GM21390 (cell line): ENCODE results near the gene ARHGAP4.

ENCODE experiments used
- ATAC-seq: cut with Tn5 transposase; IDR thresholded peaks from one replicate; pipeline ENCODE4 v1.9.1; 2021; ENCODE audit not compliant: unreplicated experiment

ARHGAP4 gene

DNA sequence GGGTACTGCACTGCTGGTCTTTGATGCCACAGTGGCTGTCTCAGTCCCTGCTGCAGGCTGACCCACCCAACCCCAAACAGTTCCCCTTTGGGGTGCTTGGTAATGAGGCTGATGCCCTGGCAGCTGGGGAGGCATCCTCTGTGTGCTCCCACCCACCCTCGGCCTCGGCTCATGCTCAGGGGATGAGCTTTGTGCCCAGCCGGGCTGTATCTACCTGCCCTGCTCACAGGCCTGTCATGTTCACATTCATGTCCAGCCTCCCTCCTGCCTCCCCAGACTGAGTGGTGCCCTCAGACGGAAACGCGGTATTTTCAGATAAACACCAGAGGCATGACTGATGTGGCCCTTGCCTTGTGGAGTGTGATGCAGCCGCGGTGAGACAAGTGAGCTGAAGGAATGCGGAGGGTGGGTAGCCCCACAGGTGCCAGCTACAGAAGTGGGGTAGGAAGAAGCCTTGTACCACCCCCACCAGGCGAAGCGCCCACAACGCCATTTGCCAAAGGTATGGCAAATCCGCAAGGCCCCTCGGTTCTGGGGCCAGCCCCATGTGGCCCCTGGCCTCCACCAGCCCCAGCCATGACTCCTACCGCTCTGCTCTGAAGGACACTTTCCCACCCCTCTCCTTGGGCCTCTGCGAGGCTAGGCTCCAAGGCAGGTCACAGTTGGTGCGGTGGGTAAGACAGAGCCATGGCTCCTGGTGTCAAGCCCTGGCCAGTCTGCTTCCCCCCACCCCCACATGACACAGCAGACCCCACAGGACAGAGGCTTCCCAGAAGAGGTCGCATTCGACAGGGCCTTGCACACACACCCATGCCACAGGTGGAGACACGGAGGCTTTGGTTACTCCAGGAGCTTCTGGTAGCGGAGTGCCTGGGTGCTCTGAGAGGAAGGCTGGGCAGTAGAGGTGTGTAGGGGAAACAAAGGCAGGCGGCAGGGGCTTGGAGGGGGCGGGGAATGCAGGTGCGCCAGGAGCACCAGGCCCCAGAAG lies 20.2 kb upstream of the ARHGAP4 start:
- ATAC-seq: no peak

DNA sequence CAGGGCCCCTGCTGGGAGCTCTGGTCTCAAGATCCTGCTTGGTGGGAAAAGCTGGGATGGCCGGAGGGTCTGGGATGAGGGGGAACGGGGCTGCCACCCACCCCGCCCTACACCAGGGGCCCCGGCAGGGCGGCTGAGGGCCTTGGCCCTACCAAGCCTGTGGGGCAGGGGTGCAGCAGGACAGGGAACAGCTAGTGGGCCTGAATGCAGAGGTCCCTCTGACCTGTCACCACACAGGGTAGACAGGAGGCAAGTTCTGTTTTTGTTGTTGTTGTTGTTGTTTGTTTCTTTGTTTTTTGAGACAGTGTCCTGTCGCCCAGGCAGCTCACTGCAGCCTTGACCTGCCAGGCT lies 18.7 kb upstream of the ARHGAP4 start:
- no peak for ATAC-seq

DNA sequence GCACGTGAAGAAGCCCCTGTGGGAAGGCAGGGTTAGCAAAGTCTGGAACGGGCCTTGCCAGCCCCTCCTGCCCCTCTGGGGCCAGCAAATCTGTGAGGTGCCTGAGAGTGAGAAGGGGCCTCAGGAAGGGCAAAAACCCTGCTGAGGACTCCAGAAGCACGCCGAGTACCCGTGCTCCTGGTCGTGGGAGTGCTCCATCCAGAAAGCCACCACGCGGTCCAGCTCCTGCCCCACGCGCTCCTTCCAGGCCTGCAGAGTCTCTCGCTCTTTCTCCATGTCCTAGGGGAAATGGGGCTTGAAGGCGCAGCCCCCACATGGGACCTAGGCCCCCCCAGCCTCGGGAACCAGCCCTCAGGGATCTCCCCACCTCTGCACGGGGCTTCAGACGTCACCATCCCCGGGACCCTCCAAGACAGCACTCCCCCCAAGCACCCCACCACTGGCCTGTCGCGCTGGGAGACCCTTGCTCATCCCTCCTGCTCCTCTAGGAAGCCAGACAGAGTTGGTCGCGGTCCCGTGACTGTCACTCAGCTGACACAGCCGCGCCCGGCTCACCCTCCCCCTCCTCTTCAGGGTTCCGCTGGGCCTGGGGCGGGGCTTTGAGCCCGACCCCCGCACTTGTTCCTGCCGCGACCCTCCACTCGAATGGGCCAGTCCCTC lies 18.2 kb upstream of the ARHGAP4 start, which contains the start of gene RENBP:
TSS of gene RENBP (minus strand) at position 504 of the 660 bp plus-strand sequence. CDS start at position 471, 33 bp downstream.
- no peak for ATAC-seq

DNA sequence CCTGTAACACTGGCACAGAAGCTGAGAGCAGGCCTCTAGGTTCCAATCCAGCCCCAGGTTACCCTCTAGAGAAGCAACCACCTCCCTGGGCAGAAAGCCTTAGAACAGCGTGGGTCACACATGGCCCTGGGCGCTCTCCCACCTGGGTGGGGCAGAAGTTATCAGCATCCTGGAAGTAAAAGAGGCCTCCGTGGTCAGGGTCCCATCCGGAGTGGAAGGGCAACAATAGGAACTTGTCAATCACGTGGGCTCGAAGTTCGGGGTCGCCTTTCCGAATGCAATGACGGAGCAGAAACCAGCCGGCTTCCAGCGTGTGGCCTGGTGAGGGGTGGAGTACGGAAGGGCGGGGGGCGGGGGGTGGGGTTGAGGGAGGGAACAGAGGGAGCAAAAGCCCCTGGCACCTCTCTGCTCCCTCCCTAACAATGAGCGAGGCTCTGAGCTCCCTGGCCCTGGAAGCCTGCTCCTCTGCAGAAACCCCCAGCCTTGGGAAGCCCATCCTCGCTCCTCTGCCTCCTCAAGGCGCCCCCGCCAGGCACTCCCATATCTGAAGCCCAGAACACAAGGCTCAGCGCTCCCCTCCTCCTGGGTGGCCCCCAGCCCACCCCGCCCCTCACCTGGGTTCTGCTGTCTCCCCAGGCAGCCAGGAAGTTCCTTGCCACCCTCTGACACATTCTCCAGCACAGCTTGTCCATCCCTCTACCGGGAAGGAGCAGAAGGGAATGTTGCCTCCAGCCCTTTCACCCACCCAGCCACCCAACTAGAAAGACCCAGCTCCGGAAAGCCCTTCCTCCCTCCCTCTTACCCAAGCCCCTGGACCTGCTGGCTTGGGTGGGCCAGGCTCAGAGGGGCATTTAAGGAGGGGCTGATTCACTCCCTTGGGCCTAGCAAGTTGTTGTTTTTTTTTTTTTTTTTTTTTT lies 15.5 kb upstream of the ARHGAP4 start:
- ATAC-seq: no peak

DNA sequence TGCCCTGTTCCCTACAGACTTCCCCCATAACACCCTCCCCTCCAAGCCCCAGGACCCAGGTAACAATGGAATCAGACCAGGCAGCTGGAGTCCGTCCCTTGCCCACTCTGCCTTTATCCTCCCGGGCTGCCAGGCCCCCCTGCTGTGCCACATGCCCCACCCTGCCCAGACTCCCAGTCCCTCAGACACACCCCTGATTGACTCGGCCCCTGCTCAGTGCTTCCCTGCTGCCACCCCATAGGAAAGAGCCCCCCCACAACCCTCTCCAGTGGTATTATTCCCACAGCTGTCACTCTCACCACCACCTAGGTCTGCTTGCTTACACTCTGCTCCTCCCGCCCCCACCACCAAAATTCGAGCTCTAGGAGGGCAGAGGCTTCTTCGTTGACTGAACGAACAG lies 13.5 kb upstream of the ARHGAP4 start:
- ATAC-seq: no peak

DNA sequence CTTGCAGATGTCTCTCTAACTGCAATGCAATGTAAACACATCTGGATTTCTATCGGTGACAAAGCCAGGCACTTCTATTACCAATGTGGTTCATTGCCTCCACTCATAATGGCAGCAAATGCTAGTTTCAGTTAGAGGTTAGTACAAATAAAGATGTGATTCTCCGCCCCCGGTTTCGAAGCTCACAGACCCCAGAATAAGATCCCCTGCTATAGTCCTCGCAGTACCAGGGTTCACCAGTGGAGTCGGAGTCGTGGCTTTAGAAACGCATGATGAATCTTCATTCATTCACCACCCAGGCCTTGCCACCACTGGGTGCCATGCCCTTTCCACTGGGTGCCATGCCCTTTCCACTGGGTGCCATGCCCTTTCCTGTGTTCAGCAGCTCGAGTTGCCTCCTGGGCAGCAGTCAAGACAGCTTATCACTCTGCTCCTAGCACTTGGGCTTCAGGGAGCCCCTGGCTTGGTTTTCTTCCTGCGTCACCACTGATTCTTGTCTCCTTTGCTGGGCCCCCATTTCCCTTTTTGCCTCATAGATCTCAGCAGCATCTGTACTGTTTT lies 12.2 kb upstream of the ARHGAP4 start:
- no peak for ATAC-seq

DNA sequence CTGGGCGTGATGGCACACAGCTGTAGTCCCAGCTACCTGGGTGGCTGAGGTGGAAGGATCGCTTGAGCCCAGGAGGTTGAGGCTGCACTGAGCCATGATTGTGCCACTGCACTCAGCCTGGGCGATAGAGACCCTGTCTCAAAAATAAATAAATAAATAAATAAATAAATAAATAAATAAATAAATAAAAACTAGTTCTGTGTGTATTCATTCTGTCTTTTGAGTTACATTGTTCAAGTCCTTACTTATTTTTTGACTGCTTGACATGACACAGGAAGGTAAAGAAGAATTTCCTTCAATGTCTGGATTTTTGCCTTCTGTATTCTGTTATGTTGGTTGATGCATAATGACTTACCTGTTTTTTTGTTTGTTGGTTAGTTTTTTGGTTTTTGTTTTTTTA lies 11.0 kb upstream of the ARHGAP4 start:
- ATAC-seq: no peak

DNA sequence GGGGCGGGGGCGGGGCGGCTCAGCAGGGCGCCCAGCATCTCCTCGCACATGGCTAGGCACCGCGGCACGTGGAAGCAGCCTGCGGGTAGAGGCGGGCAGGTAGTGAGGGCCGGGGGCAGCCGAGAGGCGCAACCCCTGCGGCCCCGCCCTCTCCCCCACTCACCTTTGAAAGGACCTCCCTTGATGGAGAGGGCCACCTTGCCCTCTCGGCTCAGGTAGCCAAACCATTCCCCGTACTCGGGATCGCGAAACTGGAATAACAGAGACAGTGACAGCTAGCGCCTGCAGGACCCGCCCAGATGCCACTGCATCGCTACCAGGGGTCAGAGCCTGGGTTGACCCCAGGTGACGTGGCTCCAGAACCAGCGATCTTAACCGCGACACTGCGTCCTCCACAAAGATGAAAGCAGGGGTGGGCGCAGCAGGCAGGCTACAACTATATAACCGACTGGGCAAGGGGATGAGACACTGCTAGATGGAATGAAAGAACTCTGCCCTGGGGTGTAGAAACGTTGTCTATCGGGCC lies 9.3 kb upstream of the ARHGAP4 start:
- ATAC-seq: peak; percentile 1

DNA sequence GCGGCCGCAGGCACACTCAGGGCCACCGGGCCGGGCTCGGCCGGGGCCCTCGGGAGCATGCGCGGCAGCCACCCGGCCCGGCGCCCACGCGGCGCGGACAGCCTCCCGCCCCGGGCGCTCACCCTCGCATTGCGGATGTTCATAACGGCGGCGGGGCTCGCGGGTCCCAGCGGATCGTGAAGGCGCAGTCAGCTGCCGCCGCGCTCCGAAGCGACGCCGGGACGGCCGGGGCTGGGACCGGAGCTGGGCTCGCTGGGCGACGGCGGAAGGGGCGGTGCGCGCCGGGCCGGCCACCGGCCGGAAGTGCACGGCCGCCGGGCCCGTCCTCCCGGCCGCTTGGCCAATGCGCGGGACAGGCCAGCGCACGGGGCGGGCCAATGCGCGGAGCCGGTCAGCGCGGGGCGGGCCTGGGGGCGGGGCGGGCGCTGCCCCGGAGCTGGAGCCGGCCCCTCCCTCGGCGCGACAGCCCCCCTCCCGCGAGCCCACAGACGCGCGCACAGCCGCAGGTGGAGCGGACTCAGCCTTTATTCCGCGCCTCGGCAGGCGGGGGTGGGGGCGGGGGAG lies 8.8 kb upstream of the ARHGAP4 start, which contains the start of gene NAA10:
TSS of gene NAA10 (minus strand) at position 276 of the 564 bp plus-strand sequence. CDS start at position 143, 133 bp downstream.
- ATAC-seq: peak; percentile 89

DNA sequence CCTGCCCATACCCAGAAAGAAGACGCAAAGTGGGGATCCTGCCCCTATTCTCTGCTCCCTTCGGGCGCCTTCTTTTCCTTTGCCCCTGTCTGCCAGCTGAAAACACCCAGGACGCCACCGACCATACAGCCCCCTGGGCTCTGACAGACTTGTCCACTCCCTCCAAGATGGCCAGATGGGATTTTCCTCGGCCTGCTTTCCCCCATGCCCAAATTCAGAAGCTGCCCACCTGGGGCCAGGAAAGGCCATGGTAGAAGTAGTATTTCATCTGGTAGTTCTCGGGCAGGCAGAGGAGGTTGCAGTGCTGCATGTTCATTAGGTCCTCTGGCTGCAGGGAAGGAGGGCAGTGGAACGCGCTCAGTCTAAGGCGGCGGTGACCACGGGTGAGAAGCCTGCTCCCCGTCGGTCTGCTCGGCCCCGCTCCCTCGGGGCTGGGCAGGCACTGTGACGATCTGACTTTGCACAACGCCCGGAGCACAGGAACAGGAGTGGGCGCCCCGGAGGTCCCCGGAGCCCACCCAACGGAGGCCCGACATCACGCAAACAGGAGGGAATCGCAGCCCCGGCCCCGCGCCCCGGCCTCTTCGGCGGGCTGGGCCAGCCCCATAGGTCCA lies 8.2 kb upstream of the ARHGAP4 start:
- ATAC-seq: peak; percentile 18

DNA sequence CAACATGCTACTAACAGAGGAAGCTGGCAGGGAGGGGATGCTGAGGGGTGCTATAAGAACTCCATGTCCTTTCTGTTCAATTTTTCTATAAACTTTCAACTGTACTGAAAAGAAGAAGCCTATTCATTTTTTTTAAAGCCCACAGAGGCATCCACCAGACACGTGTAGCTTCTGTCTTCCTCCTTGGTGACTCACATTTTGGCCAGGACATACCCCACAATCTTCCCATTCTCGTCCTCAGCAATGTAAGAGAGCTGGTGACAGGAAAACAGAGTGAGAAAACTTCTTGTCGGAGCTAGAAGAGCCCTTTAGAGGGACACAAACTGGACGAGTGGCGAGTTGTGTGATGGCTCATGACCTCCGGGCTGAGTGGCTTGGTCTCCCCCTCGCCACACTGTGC lies 7.7 kb upstream of the ARHGAP4 start:
- ATAC-seq: no peak

DNA sequence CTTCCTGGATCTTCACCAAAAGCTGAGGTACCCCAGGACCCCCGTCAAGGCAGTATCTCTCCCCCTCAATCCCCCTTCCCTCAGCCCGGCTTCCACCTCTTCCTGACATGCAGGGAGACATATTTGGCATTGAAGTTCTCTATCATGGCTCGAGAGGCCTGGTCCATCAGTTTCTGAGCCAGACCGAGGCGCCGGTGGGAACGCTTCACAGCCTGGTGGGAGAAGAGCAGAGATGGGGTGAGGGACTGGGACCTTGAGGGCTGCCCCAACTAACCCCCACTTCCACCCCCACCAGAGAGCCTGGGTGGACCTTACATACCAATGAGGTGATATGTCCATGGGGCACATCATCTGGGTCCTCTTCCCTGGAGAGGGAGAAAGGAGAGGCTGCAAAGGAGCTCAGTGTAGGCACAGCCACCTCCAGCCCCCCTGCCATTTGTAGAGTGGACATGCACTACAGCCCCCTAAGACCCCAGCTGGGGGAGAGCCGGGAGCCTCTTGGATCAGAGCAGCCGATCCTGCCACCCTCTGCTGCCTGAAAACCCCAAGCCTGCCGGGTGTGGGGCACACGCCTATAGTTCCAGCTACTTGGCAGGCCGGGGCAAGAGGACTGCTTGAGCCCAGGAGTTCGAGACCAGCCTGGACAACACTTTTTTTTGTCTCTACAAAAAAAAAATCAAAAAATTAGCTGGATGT lies 6.3 kb upstream of the ARHGAP4 start:
- no peak for ATAC-seq

DNA sequence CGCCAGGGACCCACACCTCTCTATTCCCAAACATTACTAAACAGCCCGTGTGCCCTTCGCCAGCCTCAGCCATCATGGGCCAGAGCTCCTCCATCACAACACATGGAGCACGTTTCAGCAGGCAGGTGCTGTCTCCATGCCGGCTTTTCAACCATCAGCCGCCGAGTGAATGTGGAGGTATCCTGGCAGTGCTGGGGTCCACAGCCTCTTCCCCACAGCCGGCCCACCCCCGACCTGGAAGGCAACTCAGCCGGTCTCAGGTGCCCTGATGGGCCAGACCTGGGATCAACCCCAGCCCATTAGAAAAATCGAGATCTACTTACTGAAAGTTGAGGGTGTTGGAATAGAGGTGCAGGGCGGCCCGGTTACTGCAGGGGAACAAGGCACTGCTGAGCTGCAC lies 5.7 kb upstream of the ARHGAP4 start:
- no peak for ATAC-seq

DNA sequence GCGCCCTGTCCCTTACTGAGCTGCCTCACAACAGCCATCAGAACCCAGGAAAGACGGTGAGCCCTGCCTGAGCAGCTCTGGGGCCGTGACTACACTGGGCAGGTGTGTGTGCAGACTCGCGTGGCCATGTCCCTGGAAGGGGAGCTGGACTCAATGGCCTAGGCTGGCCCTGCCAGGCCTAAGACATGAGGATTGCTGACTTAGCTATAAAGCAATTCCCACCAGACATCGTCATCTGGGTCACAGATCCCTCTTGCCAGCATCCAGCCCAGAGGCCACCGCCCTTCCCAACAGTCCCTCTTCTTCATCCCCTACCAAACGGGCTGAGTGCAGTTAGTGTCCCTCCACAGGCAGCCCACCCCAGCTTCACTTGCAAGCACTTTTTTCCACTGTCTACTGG lies 5.1 kb upstream of the ARHGAP4 start:
- ATAC-seq: no peak

DNA sequence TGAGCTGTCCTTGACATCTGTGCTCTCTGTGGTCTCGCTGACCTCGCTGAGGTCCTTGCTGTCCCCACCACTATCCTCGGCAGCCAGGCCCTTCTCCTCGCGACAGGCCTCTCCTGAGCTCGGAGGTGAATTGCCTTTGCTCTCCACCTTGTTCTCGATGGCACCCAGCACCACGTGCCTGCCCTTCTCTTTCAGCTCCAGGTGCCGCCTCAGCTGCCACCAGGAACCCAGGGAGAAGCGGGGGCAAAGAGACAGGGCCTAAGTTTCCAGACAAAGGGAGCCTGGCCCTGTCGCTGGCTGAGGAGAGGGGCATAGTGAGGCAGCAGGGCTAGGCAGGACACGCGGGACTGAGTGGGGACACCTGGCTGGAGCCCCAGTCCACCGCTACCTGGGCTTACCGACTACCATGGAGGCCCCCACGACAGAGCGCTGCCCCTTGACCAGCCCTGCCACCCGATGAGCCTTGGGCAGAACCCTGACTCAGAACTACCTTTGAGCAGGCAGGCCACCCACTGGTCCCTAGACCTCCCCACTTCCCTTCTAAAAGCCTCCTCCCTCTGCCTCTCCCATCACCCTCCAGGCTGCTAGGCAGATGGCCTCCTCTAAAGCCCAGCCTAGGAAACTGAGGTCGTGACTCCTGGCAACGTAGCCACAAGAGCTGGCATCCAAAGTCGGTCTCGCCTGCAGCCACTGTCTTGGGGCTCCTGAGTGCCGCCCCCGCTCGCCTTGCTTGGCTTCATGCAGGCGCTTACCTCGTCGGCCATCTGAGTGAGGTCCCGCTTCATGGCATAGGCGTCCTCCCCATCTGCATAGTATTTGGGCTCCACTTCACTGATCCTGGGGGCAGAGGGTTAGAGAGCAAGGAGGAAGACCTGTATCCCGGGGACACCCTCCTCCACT lies 4.2 kb upstream of the ARHGAP4 start:
- ATAC-seq: no peak

DNA sequence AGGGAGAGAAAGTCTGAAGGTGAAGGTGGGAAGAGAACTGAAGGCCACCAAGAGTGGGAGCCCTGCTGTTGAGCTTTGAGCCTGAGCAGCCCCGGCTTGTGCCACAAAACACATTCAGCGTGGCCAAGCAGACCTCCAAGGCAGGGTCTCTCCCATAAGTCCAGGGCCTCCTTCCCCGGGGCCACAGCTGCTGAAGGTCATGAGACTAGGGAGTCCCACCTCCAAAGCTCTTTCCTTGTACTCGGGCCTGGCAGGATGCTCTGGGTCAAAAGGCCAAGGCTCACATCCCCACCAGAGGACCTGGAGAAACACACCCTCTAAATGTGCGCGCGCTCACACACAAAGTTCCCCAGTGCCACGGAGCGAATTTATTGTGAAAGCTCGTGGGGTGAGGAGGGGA lies 3.5 kb upstream of the ARHGAP4 start:
- no peak for ATAC-seq

DNA sequence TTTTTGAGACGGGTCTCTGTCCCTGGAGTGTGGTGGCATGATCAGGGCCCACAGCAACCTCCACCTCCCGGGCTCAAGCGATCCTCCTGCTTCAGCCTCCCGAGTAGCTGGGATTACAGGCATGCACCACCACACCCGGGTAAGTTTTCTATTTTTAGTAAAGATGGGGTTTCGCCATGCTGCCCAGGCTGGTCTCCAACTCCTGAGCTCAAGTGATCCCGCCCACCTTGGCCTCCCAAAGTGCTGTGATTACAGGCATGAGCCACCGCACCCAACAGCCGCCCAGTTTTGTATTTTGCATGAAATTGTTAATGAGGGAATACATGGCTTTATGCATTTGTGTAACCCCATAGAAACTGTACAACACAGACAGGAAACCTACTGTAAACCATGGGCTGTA lies 2.8 kb upstream of the ARHGAP4 start:
- ATAC-seq: no peak
